HCT116 (cell line): ENCODE results near the gene TTYH2. TPM values are rescaled to one million over a fixed set of nuclear protein-coding genes. Genes with fewer than 3 reads are reported as not detected.

Experiments used
- ATAC-seq: fragments of 200-7000 bp; cut with Tn5 transposase; 2 replicates; pipeline ENCODE4 v1.9.1; 2020; ENCODE audit warnings: mild to moderate bottlenecking, moderate library complexity
- BruUV-seq: library from RNA; stranded (reverse); fragments of 400-500 nt; replicated peaks from 2 replicates; lab custom pipeline; 2021; lab: Mats Ljungman, UMichigan
- CTCF ChIA-PET: fragments of 300-600 bp; sonication (Branson Sonifier 250); formaldehyde crosslinking; loops from one replicate; lab custom pipeline; 2021; ENCODE audit warnings: antibody characterized with exemption; lab: Charles Lee
- POLR2A ChIA-PET: fragments of 300-600, 350-600 bp; sonication (Branson Sonifier 250); formaldehyde crosslinking; loops from one replicate; lab custom pipeline; 2021; ENCODE audit warnings: antibody characterized with exemption; lab: Charles Lee
- RAD21 ChIA-PET, 2 experiments: fragments of 300-600 bp; sonication (Branson Sonifier 250); formaldehyde crosslinking; loops; one replicate each; lab custom pipeline; 2023; ENCODE audit warnings: low total read pairs in 2 of 2; ENCODE audit not compliant: uncharacterized antibody in 2 of 2, unreplicated experiment in 2 of 2, low non-redundant PET in 1 of 2; lab: Charles Lee
- DNase-seq: peaks from one replicate; pipeline ENCODE4 v3.0.0-alpha.2; 2010; ENCODE audit warnings: low read depth, low spot score
- H2AFZ ChIP-seq: fragments of 200-600 bp; shearing (Covaris generic), sonication (generic); 2 replicates; pipeline ENCODE4 v1.6.1; 2017; ENCODE audit warnings: low read depth, mixed run types, mixed read lengths, antibody characterized with exemption, low read length; ENCODE audit not compliant: poor library complexity, severe bottlenecking
- H3K27ac ChIP-seq: 2 replicates; pipeline ENCODE4 v1.5.1; 2012; ENCODE audit warnings: low read depth, low read length
- H3K27me3 ChIP-seq: fragments of 200-600 bp; sonication (generic); 2 replicates; pipeline ENCODE4 v1.6.1; 2016; ENCODE audit warnings: mixed run types, low read length, mixed read lengths; ENCODE audit not compliant: insufficient read depth
- H3K36me3 ChIP-seq, 2 experiments: fragments of 200-500 bp in 1 of 2; fragments of 200-600 bp in 1 of 2; sonication (Bioruptor generic) in 1 of 2; sonication (generic) in 1 of 2; 2 replicates each; pipeline versions ENCODE4 v1.5.1 to v1.6.1; 2014 to 2016; ENCODE audit warnings: low read length in 2 of 2, inconsistent platforms in 1 of 2, mixed read lengths in 1 of 2, mixed run types in 1 of 2; ENCODE audit not compliant: insufficient read depth in 2 of 2, control insufficient read depth in 1 of 2
- H3K4me1 ChIP-seq, 2 experiments: fragments of 200-600 bp in 1 of 2; sonication (generic) in 1 of 2; 2 replicates each; pipeline versions ENCODE4 v1.5.1 to v1.6.1; 2012 to 2017; ENCODE audit warnings: low read length in 2 of 2, inconsistent platforms in 1 of 2, mild to moderate bottlenecking in 1 of 2, mixed read lengths in 1 of 2, mixed run types in 1 of 2, moderate library complexity in 1 of 2; ENCODE audit not compliant: insufficient read depth in 2 of 2, control insufficient read depth in 1 of 2
- H3K4me2 ChIP-seq: fragments of 200-600 bp; sonication (generic); 2 replicates; pipeline ENCODE4 v1.6.1; 2017; ENCODE audit warnings: mixed run types, low read length, mixed read lengths
- H3K4me3 ChIP-seq, 2 experiments: fragments of 200-600 bp in 1 of 2; sonication (generic) in 1 of 2; replicated peaks in 1 of 2; 2 replicates each; pipeline ENCODE4 v1.5.1; 2011 to 2016; ENCODE audit warnings: low read length in 2 of 2, control low read depth in 1 of 2, low read depth in 1 of 2, mild to moderate bottlenecking in 1 of 2, mixed read lengths in 1 of 2, mixed run types in 1 of 2
- H3K79me2 ChIP-seq: fragments of 200-600 bp; sonication (generic); 2 replicates; pipeline ENCODE4 v1.6.1; 2017; ENCODE audit warnings: mild to moderate bottlenecking, mixed run types, low read length, moderate library complexity, mixed read lengths; ENCODE audit not compliant: insufficient read depth
- H3K9ac ChIP-seq: fragments of 200-600 bp; sonication (generic); 2 replicates; pipeline ENCODE4 v1.6.1; 2016; ENCODE audit warnings: low read length, mixed read lengths
- H3K9me2 ChIP-seq: fragments of 200-600 bp; sonication (generic), shearing (Covaris generic); 2 replicates; pipeline ENCODE4 v1.6.1; 2017; ENCODE audit warnings: mixed run types, mild to moderate bottlenecking, moderate library complexity; ENCODE audit not compliant: insufficient read depth
- H3K9me3 ChIP-seq, 2 experiments: fragments of 200-500 bp in 1 of 2; fragments of 200-600 bp in 1 of 2; sonication (Bioruptor generic) in 1 of 2; sonication (generic) in 1 of 2; 2 replicates each; pipeline ENCODE4 v1.6.1; 2014 to 2017; ENCODE audit warnings: low read length in 2 of 2, mixed read lengths in 2 of 2, inconsistent platforms in 1 of 2, low read depth in 1 of 2, mild to moderate bottlenecking in 1 of 2, mixed run types in 1 of 2, moderate library complexity in 1 of 2; ENCODE audit not compliant: control insufficient read depth in 1 of 2, insufficient read depth in 1 of 2
- H4K20me1 ChIP-seq: fragments of 200-600 bp; sonication (generic), shearing (Covaris generic); 2 replicates; pipeline ENCODE4 v1.6.1; 2017; ENCODE audit warnings: mixed run types, mild to moderate bottlenecking, moderate library complexity; ENCODE audit not compliant: insufficient read depth
- CBX3 ChIP-seq: IDR thresholded peaks from 2 replicates; pipeline ENCODE4 v1.6.1; 2012; ENCODE audit warnings: low read depth
- EGR1 ChIP-seq: IDR thresholded peaks from 2 replicates; pipeline ENCODE4 v1.6.1; 2012; ENCODE audit warnings: low read depth
- EZH2 ChIP-seq: fragments of 200-600 bp; sonication (generic); IDR thresholded peaks from 2 replicates; pipeline ENCODE4 v1.6.1; 2017; ENCODE audit warnings: antibody characterized with exemption, mixed run types
- FOSL1 ChIP-seq: IDR thresholded peaks from 2 replicates; pipeline ENCODE4 v1.6.1; 2012; ENCODE audit warnings: low read depth
- JUND ChIP-seq: IDR thresholded peaks from 2 replicates; pipeline ENCODE4 v1.6.1; 2012
- POLR2A ChIP-seq: IDR thresholded peaks from 2 replicates; pipeline ENCODE4 v1.7.0; 2011; ENCODE audit warnings: borderline replicate concordance; ENCODE audit not compliant: insufficient read depth, insufficient read length; ENCODE audit errors: extremely low read depth
- POLR2AphosphoS5 ChIP-seq: IDR thresholded peaks from 2 replicates; pipeline ENCODE4 v1.6.1; 2011; ENCODE audit warnings: mild to moderate bottlenecking, low read depth, low read length, moderate library complexity
- RAD21 ChIP-seq: IDR thresholded peaks from 2 replicates; pipeline ENCODE4 v1.6.1; 2012; ENCODE audit warnings: low read depth, mild to moderate bottlenecking
- SIN3A ChIP-seq: IDR thresholded peaks from 2 replicates; pipeline ENCODE4 v1.6.1; 2012; ENCODE audit warnings: low read depth
- SP1 ChIP-seq: IDR thresholded peaks from 2 replicates; pipeline ENCODE4 v1.6.1; 2012; ENCODE audit warnings: low read depth
- TCF7L2 ChIP-seq: IDR thresholded peaks from 2 replicates; pipeline ENCODE4 v1.7.0; 2011; ENCODE audit warnings: borderline replicate concordance, inconsistent platforms; ENCODE audit not compliant: insufficient read depth, insufficient read length; ENCODE audit errors: extremely low read depth
- YY1 ChIP-seq: IDR thresholded peaks from 2 replicates; pipeline ENCODE4 v1.6.1; 2011; ENCODE audit warnings: low read length, low read depth, moderate library complexity, mild to moderate bottlenecking; ENCODE audit not compliant: insufficient replicate concordance; ENCODE audit errors: extremely low read depth
- ZNF274 ChIP-seq: fragments of 200-500 bp; sonication (Bioruptor generic); IDR thresholded peaks from 2 replicates; pipeline ENCODE4 v1.6.1; 2014; ENCODE audit warnings: mild to moderate bottlenecking, low read depth, low read length, inconsistent platforms
- intact Hi-C: fragments of 100-400 bp; cut with micrococcal nuclease; formaldehyde crosslinking; loops from 2 replicates; pipeline ENCODE4 v1.10.0; 2022
- total RNA-seq: library from RNA; stranded (reverse); gene quantifications from one replicate; pipeline ENCODE4 v1.2.1, GENCODE V29; 2021; ENCODE audit not compliant: unreplicated experiment
- TF ChIP-seq, protein P1 (sequence below): IDR thresholded peaks from 2 replicates; pipeline ENCODE4 v1.6.1; 2011; ENCODE audit warnings: mild to moderate bottlenecking, low read length, moderate library complexity; ENCODE audit not compliant: insufficient replicate concordance; ENCODE audit errors: extremely low read depth
- TF ChIP-seq, protein P2 (sequence below): IDR thresholded peaks from 2 replicates; pipeline ENCODE4 v1.6.1; 2012
- TF ChIP-seq, protein P3 (sequence below): IDR thresholded peaks from 2 replicates; pipeline ENCODE4 v1.6.1; 2012

The TTYH2 gene
- total RNA-seq, 1 experiment from 2014 or later, result 10.8 TPM

DNA sequence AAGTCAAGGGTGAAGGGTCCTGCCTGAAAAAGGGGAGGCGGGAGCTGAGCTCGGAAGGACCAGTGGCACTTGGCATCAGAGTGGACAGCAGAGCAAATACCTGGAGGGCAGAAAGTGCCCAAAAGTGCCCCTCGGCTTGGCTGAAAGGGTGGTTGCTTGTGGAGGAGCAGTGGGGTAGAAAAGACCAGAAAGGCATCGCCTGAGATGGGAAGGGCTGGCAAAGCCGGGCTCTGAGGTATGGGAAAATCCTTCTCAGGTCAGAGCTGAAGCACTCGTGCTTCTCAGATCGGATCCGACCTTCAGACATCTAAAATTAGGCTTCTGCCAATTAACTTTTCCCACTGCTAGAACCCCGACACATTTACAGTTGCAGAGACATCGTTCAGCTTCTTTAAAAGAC is 11.4 kb upstream of the TTYH2 start:
- intact Hi-C loops, result no loop called here
- Histone ChIP-seq H3K27me3 (peaks cover 7% of the 10 kb centered on the region; the same call in 1 of the 2 replicates), H3K4me3 (no peak overlapping the region), H3K9me2 (no peaks in the 10 kb centered on the region), H4K20me1 (peaks cover 19% of the 10 kb centered on the region; the same call in 1 of the 2 replicates), H3K9me3 (no peaks in the 10 kb centered on the region), H2AFZ (no peak overlapping the region), H3K4me1 (peaks cover 11 to 37% of the 10 kb centered on the region in 2 experiments), H3K9ac (no peak overlapping the region), H3K36me3 (peaks cover 19 to 30% of the 10 kb centered on the region in 2 experiments), H3K79me2 (peaks cover 36% of the 10 kb centered on the region), H3K27ac (no peak overlapping the region), H3K4me2 (no peak overlapping the region)
- POLR2A ChIA-PET, result no interaction called here
- TF ChIP-seq SP1, result no peak
- TF ChIP-seq TCF7L2, result no peak
- no peak for TF ChIP-seq SIN3A
- TF ChIP-seq RAD21, result no peak
- no peak for TF ChIP-seq POLR2A
- TF ChIP-seq EGR1, result no peak
- no peak for TF ChIP-seq ZNF274
- TF ChIP-seq, protein P1, sequence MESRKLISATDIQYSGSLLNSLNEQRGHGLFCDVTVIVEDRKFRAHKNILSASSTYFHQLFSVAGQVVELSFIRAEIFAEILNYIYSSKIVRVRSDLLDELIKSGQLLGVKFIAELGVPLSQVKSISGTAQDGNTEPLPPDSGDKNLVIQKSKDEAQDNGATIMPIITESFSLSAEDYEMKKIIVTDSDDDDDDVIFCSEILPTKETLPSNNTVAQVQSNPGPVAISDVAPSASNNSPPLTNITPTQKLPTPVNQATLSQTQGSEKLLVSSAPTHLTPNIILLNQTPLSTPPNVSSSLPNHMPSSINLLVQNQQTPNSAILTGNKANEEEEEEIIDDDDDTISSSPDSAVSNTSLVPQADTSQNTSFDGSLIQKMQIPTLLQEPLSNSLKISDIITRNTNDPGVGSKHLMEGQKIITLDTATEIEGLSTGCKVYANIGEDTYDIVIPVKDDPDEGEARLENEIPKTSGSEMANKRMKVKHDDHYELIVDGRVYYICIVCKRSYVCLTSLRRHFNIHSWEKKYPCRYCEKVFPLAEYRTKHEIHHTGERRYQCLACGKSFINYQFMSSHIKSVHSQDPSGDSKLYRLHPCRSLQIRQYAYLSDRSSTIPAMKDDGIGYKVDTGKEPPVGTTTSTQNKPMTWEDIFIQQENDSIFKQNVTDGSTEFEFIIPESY, result no peak
- no peak for TF ChIP-seq YY1
- no peak for TF ChIP-seq POLR2AphosphoS5
- TF ChIP-seq, protein P2, sequence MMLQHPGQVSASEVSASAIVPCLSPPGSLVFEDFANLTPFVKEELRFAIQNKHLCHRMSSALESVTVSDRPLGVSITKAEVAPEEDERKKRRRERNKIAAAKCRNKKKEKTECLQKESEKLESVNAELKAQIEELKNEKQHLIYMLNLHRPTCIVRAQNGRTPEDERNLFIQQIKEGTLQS, result no peak
- TF ChIP-seq CBX3, result no peak
- no peak for TF ChIP-seq FOSL1
- TF ChIP-seq EZH2, result no peak
- TF ChIP-seq, protein P3, sequence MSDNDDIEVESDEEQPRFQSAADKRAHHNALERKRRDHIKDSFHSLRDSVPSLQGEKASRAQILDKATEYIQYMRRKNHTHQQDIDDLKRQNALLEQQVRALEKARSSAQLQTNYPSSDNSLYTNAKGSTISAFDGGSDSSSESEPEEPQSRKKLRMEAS, result no peak
- no peak for TF ChIP-seq JUND
- CTCF ChIA-PET, result interaction anchor here (1.2 to 2.1 kb wide), 2 partner anchors 12 to 112 kb away, joined by 3 to 8 read pairs; no protein-coding TSS in a partner anchor
- no peak for ATAC-seq
- RAD21 ChIA-PET, result no interaction called here
- no TSS peak for BruUV-seq
- no peak for DNase-seq
